ENCODE results near the gene BCR.

BCR gene

GRCh38 chr22:23262518-23263332, 82.4 kb downstream of the BCR start:
- DNase-seq (ENCODE audit: low spot score), result no peak
- no peak for TF ChIP-seq CTCF (IDR thresholded peaks at IDR 0.05; ENCODE audit: borderline replicate concordance, control extremely low read depth, extremely low read depth, insufficient read depth, missing control alignments)
- in situ Hi-C loops (cut with MboI; ENCODE audit: low sequenced_read_pairs, unreplicated experiment), result no loop called here

DNA sequence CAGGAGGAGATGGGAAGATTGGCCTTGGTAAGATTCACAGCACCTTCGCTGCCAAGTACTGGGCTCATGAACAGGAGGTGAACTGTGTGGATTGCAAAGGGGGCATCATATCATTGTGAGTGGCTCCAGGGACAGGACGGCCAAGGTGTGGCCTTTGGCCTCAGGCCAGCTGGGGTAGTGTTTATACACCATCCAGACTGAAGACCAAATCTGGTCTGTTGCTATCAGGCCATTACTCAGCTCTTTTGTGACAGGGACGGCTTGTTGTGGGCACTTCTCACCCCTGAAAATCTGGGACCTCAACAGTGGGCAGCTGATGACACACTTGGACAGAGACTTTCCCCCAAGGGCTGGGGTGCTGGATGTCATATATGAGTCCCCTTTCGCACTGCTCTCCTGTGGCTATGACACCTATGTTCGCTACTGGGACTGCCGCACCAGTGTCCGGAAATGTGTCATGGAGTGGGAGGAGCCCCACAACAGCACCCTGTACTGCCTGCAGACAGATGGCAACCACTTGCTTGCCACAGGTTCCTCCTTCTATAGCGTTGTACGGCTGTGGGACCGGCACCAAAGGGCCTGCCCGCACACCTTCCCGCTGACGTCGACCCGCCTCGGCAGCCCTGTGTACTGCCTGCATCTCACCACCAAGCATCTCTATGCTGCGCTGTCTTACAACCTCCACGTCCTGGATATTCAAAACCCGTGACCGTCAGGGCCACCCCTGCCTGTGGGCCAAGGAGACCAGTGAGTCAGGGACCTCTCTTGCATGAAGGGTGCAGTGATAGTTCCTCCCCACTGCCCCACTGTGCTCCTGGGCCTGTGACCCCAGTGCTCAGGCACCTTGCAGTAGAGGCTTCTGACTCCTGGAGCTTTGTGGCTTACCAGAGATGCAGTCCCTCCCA, 83.6 kb downstream of the BCR start:
- TF ChIP-seq CTCF (IDR thresholded peaks at IDR 0.05; ENCODE audit: borderline replicate concordance, control extremely low read depth, extremely low read depth, insufficient read depth, missing control alignments), result no peak
- no peak for DNase-seq (ENCODE audit: low spot score)
- in situ Hi-C loops (cut with MboI; ENCODE audit: low sequenced_read_pairs, unreplicated experiment), result no loop called here

DNA sequence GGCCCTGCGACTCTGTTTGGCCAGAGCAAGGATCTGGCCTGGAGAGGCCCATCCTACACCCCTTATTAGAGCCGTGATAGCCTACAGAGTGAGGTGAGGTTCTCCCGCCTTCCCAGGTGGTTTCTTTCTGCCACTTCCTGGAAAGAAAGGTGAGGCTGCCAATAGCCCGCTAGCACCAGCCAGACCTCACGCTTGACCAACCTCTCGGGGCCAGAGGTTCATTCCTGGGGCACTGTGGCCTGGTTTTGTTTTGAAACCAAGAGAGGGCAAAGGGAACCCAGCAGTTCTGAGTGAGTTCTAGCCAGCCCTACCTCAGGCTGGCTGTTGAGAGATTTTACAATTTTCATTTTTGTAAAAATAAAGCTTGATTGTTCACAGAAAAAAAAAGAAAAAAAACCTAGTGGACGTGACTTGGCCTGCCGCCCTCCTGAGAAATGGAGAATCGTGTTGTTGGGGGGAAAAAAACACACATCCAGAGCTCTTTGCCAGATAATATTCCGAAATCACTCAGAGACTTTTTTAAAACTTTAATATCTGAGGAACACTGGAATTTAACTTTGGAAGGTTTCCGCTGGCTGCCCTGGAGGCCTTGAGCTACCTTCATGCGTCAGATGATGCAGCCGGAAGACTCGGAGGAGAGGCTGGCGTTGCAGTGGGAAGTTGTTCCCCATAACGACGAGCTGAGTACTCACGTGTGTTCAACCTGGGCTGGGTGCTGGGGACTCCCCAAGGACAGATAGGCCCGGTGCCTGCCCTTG, 84.5 kb downstream of the BCR start:
- no peak for DNase-seq (ENCODE audit: low spot score)
- no peak for TF ChIP-seq CTCF (IDR thresholded peaks at IDR 0.05; ENCODE audit: borderline replicate concordance, control extremely low read depth, extremely low read depth, insufficient read depth, missing control alignments)
- in situ Hi-C loops (cut with MboI; ENCODE audit: low sequenced_read_pairs, unreplicated experiment), result no loop called here

DNA sequence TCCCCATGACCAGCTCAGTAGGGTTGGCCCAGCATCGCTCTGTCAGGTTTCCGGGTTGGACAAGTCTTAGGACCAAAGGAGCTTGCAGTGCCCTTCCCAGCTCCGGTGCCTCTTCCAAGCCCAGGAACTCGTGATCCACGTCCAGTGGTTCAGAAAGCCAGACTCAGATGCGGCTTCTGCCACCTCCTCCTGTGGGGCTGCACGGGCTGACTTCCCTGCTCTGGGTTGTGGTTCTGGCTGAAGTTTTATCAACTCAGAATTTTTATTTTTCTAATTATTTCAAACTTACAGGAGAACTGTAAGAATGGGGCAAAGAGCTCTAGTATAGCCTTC, 85.0 kb downstream of the BCR start:
- no peak for DNase-seq (ENCODE audit: low spot score)
- in situ Hi-C loops (cut with MboI; ENCODE audit: low sequenced_read_pairs, unreplicated experiment), result no loop called here
- TF ChIP-seq CTCF (IDR thresholded peaks at IDR 0.05; ENCODE audit: borderline replicate concordance, control extremely low read depth, extremely low read depth, insufficient read depth, missing control alignments), result no peak

- no peak for TF ChIP-seq CTCF (IDR thresholded peaks at IDR 0.05; ENCODE audit: borderline replicate concordance, control extremely low read depth, extremely low read depth, insufficient read depth, missing control alignments)
- in situ Hi-C loops (cut with MboI; ENCODE audit: low sequenced_read_pairs, unreplicated experiment), result no loop called here
- DNase-seq (ENCODE audit: low spot score), result no peak
These were observed 86.5 kb downstream of the BCR start for GRCh38 chr22:23266780-23267179.

Data from GM13976 (cell line).